GOT3 (cell line): ENCODE data around the gene PCNT.
"Not testable (repeated sequence)": the region's sequence is repeated elsewhere in the genome, so short reads cannot be mapped to it uniquely, and the experiment has no call there.

Source experiments
- DNase-seq: peaks from one replicate; lab custom pipeline; 2025; ENCODE audit warnings: mixed read lengths; lab: John Stamatoyannopoulos, UW

Gene PCNT

DNA sequence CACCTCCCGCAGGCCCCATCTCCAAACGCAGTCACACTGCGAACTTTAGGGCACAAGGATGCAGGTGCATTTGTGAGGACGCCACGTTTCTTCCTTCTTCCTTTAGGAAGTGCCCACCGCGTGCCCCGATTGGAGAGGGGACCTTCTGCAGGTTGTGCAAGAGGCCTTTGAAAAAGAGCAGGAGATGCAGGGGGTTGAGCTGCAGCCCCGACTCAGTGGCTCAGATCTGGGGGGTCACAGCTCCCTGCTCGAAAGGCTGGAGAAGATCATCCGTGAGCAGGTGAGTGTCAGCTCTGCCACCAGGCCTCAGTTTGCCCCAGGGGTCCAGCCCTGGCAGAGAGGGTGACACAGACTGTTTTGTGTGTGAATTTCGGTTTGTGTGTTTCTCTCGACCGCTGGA is 103.6 kb downstream of the PCNT start:
- no peak for DNase-seq

DNA sequence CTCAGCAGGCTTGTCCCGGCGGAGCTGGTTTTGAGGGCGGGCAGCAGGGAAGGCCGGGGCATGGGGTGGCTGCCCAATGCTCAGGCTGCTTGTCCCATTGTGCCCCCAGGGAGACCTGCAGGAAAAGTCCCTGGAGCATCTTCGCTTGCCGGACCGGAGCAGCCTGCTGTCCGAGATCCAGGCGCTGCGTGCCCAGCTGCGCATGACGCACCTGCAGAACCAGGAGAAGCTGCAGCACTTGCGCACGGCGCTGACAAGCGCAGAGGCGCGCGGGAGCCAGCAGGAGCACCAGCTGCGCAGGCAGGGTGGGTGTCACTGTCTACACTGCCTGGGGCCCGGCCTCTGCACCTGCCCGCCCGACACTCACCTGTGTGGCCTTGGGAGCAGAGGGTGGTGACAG is 104.3 kb downstream of the PCNT start:
- no peak for DNase-seq

DNA sequence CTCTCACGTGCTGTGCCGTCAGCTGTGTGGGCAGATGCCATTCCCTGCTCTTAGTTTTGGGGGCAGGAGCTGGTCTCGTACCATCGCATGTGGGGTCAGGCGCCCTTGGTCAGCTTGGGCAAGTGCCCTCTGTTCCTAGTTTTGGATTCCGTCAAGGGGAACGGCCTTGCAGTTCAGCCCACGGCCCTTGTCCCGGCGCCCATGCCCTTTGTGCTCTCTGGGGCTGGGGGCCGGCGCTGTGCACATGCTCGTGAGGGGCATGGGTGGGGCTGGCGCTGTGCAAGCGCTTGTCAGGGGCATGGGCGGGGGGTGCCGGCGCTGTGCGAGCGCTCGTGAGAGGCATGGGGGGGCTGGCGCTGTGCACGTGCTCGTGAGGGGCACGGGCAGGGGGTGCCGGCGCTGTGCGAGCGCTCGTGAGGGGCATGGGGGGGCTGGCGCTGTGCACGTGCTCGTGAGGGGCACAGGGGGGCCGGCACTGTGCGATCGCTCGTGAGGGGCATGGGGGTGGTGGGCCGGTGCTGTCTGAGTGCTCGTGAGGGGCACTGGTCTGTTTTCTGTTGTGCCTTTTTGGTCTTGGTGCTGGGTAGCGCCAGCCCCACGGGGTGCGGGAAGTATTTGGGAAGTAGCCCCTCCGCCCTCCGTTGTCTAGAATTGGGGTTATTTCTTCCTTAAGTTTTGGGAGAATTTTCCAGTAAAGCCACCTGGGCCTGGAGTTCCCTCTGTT is 105.2 kb downstream of the PCNT start:
- DNase-seq, result no peak

DNA sequence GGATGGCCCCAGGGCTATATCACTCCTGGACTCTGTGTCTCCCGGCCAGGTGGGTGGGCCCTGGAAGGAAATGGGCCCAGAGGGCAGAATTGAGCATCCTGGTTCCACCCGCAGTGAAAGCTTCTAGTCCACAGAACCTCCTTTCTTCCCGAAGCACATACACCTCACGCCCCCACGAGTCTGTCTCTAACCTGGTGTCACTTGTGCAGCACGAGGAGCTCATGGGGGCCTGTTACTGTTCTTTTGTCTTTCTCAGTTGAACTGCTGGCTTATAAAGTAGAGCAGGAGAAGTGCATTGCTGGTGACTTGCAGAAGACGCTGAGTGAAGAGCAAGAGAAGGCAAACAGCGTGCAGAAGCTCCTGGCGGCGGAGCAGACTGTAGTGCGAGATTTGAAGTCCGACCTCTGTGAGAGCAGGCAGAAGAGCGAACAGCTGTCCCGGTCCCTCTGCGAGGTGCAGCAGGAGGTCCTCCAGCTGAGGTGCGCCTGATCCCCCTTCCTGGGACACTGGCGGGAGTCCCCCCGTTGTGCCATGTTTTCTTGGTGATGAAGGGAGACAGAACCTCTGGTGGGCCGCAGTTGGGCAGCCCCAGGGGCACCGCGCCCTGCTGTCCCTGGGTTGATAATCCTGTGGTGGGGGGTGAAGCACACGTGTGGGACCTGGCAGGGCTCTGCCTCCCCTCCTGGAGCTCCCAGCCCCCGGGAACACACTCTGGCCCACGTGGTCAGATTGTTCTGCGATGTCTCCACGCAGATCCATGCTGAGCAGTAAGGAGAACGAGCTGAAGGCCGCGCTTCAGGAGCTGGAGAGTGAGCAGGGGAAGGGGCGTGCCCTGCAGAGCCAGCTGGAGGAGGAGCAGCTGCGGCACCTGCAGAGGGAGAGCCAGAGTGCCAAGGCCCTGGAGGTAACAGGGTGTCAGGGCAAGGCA is 106.1 kb downstream of the PCNT start:
- DNase-seq, result no peak

DNA sequence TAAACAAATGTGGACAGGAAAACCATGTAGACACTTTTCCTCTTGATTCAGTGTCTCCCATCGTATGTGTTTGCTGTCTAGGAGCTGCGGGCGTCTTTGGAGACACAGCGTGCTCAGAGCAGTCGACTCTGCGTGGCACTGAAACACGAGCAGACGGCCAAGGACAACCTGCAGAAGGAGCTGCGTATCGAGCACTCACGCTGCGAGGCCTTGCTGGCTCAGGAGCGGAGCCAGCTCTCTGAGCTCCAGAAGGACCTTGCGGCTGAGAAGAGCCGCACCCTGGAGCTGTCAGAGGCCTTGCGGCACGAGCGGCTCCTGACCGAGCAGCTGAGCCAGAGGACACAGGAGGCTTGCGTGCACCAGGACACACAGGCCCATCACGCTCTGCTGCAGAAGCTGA is 107.5 kb downstream of the PCNT start:
- DNase-seq, result no peak

DNA sequence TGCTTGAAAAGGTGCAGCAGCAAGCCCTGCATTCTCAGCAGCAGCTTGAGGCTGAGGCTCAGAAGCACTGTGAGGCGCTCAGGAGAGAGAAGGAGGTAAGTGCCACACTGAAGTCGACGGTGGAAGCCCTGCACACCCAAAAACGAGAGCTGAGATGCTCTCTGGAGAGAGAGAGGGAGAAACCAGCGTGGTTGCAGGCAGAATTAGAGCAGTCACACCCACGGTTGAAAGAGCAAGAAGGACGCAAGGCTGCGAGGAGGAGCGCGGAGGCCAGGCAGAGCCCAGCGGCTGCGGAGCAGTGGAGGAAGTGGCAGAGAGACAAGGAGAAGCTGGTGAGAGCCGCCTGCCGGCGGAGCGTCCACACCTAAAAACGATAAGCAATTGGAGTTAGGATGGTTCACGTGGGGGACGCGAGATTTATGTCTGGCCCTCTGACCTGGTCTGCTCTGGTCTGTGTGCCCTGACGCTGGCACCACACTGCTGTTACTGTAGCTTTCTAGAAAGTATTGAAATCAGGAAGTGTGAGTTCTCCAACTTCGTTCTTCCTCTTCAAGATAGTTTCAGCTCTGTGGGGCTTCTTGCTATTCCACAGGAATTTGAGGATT is 108.0 kb downstream of the PCNT start:
- DNase-seq, result no peak

DNA sequence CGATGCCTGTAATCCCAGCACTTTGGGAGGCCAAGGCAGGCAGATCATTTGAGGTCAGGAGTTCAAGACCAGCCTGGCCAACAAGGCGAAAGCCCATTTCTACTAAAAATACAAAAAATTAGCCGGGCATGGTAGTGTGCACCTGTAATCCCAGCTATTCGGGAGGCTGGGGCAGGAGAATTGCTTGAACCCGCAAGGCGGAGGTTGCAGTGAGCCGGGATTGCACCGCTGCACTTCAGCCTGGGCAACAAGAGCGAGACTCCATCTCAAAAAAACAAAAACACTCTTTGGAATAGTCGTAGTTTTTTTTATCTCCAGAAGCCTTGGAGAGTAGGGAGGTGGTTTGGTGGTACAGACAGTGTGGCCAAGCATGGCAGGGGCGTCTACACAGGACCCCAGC is 109.2 kb downstream of the PCNT start:
- not testable (repeated sequence) for DNase-seq

DNA sequence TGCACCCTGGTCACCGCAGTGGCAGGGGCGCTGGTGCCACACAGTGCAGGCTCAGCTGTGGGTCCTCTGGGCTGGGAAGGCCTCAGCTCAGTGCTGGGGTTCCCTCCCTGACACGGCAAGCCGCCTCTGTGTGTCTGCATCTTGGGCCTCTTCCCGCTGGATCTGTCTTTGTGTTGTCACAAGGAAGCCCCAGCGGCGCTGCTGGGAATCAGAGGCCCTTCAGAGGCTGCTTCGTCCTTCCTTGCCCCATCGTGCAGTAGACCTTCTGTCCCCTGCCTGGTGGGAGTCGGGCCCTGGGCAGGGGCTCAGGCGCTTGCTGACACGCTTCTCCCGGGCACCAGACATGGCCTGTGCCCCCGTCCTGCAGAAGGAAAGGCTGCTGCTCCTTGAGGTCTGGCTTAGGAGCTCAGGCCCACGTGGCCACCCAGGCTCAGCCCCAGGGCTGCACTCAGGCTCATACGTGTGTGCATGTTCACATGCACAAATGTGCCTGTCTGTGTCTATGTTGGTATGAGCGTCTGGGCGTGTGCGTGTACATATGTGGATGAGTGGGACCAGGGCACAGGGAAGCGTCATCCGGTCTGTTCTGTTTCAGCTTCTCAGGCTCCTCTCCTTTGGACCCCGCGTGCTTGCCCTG is 110.5 kb downstream of the PCNT start:
- DNase-seq, result no peak

DNA sequence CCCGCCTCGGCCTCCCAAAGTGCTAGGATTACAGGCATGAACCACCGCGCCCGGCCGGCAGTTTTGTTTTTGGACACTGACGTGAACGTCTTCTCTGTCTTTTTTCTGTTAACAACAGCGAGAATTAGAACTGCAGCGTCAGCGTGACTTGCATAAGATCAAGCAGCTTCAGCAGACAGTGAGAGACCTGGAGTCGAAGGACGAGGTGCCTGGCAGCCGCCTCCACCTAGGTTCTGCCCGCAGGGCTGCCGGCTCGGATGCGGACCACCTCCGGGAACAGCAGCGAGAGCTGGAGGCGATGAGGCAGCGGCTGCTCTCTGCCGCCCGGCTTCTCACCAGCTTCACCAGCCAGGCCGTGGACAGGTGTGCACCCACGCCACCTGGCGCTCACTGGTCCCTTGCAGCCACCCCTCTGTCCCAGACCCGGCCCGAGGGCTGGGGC is 111.9 kb downstream of the PCNT start:
- DNase-seq, result no peak

DNA sequence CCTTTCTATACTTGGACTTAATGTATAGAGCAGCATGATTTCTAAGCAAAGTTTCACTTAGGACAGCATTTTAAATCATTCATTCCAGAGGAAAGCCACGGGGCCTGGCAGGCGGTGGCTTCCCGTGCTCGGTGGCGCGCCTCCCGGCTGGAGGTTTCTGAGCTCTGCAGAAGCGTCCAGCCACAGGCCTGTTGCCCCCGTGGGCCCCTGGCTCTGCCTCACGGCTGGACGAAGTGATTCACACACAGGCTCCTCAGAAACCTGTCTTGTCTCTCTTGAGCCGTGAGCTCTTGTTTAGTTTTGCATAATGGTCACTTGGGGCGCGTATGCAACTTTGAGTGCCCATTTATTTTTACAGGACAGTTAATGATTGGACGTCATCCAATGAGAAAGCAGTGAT is 112.7 kb downstream of the PCNT start:
- no peak for DNase-seq

DNA sequence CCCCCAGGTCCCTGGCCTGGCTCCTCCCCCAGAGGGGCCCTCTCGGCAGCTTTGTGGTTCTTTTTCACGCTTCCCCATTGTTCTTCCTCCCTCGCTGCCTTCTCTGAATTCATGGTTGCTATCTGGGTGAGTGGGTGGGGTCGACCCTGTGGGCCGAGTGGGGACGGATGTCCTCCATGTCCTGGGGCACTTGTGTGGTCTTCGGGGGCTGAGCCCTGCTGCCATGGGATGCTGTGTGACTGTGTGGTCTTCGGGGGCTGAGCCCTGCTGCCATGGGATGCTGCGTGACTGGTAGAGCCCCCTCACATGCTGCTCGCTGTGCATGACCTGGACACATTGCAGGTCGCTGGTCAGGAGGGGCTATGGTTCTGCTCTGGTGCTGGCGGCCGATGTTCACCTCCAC is 113.1 kb downstream of the PCNT start:
- no peak for DNase-seq

DNA sequence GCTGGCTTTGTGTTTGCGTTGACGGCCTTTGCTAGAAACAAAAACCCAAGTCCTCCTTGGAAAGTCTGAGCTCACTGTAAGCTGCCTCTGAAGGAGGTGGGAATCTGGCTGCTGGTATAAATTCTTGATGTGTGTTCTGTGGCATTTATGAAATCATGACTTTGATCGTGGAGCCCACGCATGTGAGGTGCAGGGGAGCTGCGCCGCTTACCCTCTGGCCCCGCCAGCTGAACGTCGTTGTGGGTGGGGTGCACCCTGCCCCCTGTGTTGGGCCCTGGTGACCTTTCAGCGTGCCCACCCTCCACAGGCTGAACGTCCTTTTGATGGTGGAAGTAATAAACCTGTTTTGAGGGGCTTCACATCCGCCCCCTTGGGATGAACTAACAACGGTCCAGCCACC is 113.6 kb downstream of the PCNT start:
- DNase-seq, result no peak

DNA sequence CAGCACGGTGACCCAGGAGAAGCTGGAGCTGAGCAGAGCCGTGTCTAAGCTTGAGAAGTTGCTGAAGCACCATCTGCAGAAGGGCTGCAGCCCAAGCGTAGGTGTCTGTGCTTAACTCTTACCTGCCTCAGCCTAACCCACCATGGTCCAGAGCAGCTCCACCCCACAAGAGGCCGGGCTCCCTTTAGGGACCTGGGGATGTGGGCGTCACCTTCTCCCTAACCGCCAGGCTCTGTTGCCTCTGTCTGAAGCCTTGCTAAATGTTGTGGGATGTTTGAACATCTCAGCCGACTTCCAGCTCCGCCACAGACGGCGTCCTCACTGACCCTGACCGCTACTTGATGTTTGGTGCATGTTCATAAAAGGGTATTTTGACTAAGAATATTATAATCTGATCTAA is 114.3 kb downstream of the PCNT start:
- DNase-seq, result no peak

DNA sequence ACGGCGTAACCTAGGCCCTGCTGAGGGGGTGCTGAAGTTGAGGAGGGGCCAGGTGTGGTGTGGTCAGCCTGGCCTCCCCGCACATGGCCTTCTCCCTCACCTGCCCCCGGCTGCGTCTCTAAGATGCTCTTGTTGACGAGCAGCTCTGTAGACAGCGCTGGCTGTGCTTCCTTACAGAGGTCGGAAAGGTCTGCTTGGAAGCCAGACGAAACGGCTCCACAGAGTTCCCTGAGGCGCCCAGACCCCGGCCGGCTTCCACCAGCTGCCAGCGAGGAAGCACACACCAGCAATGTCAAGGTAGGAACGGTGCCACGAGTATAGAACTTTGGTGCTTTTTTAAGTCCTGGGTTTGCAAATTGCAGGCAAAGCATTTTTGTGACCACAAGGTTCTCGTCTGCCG is 116.0 kb downstream of the PCNT start:
- DNase-seq, result no peak

DNA sequence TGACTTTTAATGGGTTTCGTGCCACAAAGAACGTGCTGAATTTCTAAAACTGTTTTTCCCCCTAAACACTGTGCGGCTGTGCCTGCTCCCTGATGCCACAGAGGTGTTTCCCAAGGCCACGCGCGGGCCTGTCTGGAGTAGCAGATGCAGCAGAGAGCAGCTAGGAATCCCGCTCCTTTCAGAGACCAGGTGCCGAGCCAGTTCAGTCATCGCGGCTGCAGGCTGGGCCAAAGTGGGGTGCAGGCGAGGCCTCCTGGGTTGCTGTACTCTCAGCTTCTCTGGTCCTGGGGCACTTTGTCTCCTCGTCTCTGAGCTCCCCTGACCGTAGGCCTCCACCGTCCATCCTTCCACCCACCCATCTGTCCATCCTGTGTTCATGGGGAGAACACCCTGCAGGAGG is 117.4 kb downstream of the PCNT start:
- DNase-seq, result no peak

DNA sequence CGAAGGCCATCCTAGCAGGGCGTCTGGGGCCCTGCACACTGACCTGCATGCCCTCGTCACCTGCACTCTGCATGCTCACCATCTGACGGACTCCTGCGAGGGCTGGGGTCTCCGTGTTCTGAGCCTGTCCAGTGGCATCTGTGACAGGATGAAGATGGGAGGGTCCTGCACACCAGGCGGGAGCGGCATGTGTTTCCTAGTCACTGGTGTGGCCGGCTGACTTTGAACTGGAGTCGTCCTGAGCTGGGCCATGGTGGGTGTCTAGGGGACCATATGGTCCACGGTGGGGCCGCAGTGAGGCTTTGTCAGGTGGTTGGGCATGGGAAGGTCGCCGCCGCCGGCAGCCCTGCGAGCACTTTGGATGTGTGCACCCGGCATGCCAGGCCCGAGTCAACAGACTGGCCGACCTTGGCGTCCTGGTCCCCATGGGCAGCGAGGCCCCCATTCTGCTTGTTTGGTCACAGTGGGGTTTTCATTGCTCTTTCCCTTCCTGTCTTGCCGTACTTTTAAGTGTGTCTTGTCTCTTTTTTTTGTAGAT is 118.1 kb downstream of the PCNT start:
- DNase-seq, result no peak

DNA sequence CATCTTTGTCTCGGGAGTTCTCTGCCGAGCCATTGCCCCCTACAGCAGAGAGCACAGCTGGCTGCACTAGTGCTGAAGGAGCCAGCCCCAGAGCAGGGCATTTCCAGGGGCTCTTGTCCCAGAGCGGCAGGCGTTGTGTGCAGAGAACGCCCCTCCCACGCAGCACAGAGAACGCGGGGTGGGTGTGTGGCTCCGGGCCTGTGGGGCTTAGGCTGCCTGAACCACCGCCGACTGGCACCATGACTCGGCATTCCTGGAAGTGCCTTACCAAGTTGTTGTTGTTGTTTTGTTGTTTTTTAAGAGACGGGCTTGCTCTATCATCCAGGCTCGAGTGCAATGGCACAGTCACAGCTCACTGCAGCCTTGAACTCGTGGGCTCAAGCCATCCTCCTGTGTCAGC is 119.0 kb downstream of the PCNT start:
- DNase-seq, result no peak

DNA sequence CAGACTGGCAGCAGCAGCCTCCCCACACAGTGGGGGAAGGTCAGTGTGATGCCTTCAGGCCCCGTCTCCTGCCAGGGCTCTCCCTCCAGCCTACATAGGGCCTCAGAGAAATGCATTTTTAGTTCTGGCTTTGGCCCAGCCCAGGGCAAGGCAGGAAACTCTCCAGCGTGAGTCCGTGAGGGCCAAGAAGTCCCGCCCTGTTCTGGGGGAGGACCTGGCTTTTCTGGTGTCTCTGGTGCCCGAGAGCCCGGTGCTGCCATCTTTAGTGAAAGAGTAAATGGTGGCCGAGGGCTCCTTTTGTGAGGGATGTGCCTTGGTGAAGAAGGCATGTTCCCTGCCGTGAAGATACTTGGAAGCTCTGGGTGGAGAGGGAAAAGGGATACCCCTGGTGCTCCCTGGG is 120.0 kb downstream of the PCNT start:
- no peak for DNase-seq

DNA sequence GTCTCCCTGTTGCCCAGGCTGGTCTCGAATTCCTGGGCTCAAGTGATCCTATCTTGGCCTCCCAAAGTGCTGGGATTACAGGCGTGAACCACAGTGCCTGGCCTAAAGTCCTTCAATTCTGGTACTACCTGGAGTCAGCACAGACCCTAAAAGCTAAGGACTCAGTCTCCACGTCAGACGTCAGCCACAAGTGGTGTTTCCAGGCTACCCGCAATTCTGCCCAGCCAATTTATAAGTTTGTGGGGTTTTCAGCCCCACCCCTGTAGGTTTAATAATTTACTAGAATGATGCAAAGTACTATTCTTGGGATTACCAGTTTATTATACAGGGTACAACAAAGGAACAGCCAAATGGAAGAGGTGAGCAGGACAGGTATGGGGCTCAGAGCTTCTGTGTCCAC is 124.2 kb downstream of the PCNT start:
- no peak for DNase-seq

DNA sequence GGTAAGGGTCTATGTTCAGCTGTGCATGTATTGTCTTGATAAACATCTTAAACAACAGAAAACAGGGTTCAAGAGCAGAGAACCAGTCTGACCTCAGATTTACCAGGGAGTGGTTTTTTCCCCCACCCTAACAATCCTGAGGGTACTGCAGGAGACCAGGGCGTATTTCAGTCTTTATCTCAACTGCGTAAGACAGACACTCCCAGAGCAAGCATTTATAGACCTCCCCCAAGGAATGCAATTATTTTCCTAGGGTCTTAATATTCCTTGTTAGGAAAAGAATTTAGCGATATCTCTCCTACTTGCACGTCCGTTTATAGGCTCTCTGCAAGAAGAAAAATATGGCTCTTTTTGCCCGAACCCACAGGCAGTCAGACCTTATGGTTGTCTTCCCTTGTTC is 124.9 kb downstream of the PCNT start:
- not testable (repeated sequence) for DNase-seq

DNA sequence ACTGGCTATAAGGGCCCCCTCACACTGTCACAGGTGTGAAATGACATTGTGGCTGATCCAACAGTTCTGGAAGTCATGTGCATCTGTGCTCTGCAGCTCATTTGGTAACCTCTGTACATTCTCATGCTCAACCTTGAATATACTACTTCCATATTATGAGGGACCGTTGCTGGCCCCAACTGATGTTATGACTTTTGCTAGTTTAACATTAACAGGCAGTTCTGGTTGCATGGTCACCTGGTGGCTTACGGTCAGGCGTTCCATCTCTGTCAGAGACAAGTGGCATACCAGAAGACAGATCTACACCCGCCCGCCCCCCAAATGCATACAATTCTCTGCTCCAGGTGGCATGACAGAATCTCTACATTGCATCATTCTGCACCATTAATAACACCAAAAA is 128.8 kb downstream of the PCNT start:
- DNase-seq, result no peak

DNA sequence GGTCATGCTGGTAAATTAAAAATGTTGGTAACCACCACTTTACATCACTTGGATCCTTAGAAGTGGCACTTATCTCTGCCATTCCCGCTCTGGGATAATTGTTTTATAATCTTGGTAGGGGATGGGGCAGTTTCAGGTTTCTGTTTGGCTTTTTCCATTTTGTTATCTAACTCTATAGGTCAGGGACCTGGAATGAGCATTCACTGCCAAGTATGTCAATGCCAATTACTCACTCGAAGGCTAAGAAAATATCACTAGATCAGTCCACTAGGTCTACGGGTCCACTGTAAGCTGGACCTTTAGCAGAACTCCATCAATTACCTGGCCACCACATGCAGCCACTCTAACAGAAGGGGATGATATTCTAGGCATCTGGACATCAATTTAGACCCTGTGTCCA is 130.2 kb downstream of the PCNT start:
- no peak for DNase-seq
